H1 (cell line): Measurements from ENCODE around the gene UBE2D4. TPM values are rescaled to one million over a fixed set of nuclear protein-coding genes. Genes with fewer than 3 reads are reported as not detected.

Experiments
- ASH2L ChIP-seq: fragments of 200-600, 300-600 bp; sonication (generic); IDR thresholded peaks from one replicate; pipeline ENCODE4 v1.7.1; 2017; ENCODE audit warnings: low read length
- BCL11A ChIP-seq, 2 experiments: IDR thresholded peaks; one replicate each; pipeline ENCODE4 v1.6.1; 2011; ENCODE audit warnings: low read depth in 2 of 2, low read length in 2 of 2, mild to moderate bottlenecking in 2 of 2
- CEBPB ChIP-seq: IDR thresholded peaks from 2 replicates; pipeline ENCODE4 v1.6.1; 2012; ENCODE audit warnings: low read depth, low read length
- CREB1 ChIP-seq: IDR thresholded peaks from 2 replicates; pipeline ENCODE4 v1.6.1; 2012; ENCODE audit warnings: inconsistent platforms
- EGR1 ChIP-seq: IDR thresholded peaks from 2 replicates; pipeline ENCODE4 v1.6.1; 2011; ENCODE audit warnings: low read depth, low read length, borderline replicate concordance
- EZH2 ChIP-seq: fragments of 200-600 bp; sonication (generic); IDR thresholded peaks from 2 replicates; pipeline ENCODE4 v1.7.1; 2012; ENCODE audit warnings: low read depth, mild to moderate bottlenecking, moderate library complexity, low read length, inconsistent platforms; ENCODE audit not compliant: severe bottlenecking
- GTF2F1 ChIP-seq: IDR thresholded peaks from 2 replicates; pipeline ENCODE4 v1.6.1; 2012; ENCODE audit warnings: low read depth, low read length, improper control_type of control experiment, borderline replicate concordance
- JUN ChIP-seq: IDR thresholded peaks from 2 replicates; pipeline ENCODE4 v1.6.1; 2011; ENCODE audit warnings: low read depth, mild to moderate bottlenecking, improper control_type of control experiment, low read length
- KDM1A ChIP-seq: fragments of 200-600, 300-600 bp; sonication (generic); IDR thresholded peaks from 2 replicates; pipeline ENCODE4 v1.7.1; 2016; ENCODE audit warnings: mild to moderate bottlenecking, low read length, borderline replicate concordance
- KDM4A ChIP-seq: IDR thresholded peaks from one replicate; pipeline ENCODE4 v1.7.1; 2012; ENCODE audit warnings: low read depth, mild to moderate bottlenecking, moderate library complexity, low read length, inconsistent platforms; ENCODE audit not compliant: severe bottlenecking
- NRF1 ChIP-seq: IDR thresholded peaks from 2 replicates; pipeline ENCODE4 v1.6.1; 2011; ENCODE audit warnings: mild to moderate bottlenecking, low read depth, low read length, improper control_type of control experiment
- POLR2A ChIP-seq, 2 experiments: IDR thresholded peaks; 1 replicate in 1 of 2; 2 replicates in 1 of 2; pipeline ENCODE4 v1.6.1; 2011; ENCODE audit warnings: low read depth in 2 of 2, low read length in 2 of 2, mild to moderate bottlenecking in 2 of 2; ENCODE audit errors: control extremely low read depth in 1 of 2
- RNF2 ChIP-seq: fragments of 200-900, 300-1000 bp; sonication (generic); IDR thresholded peaks from 2 replicates; pipeline ENCODE4 v1.7.1; 2016; ENCODE audit warnings: borderline replicate concordance, low read depth, mild to moderate bottlenecking, antibody characterized with exemption, low read length; ENCODE audit not compliant: poor library complexity, severe bottlenecking; ENCODE audit errors: missing control alignments
- SAP30 ChIP-seq: fragments of 300-600 bp; sonication (generic); IDR thresholded peaks from 2 replicates; pipeline ENCODE4 v1.7.1; 2012; ENCODE audit warnings: low read length, moderate library complexity, mild to moderate bottlenecking, inconsistent platforms; ENCODE audit not compliant: insufficient read depth, insufficient replicate concordance
- SIX5 ChIP-seq: IDR thresholded peaks from 2 replicates; pipeline ENCODE4 v1.6.1; 2011; ENCODE audit warnings: mild to moderate bottlenecking, low read depth, low read length
- SP2 ChIP-seq: IDR thresholded peaks from 2 replicates; pipeline ENCODE4 v1.6.1; 2012; ENCODE audit warnings: mild to moderate bottlenecking, low read length, inconsistent platforms
- SP4 ChIP-seq: IDR thresholded peaks from 2 replicates; pipeline ENCODE4 v1.6.1; 2012; ENCODE audit warnings: low read length, inconsistent platforms
- TBP ChIP-seq: IDR thresholded peaks from 2 replicates; pipeline ENCODE4 v1.6.1; 2011; ENCODE audit warnings: low read depth, low read length, improper control_type of control experiment
- TEAD4 ChIP-seq: IDR thresholded peaks from 2 replicates; pipeline ENCODE4 v1.6.1; 2012; ENCODE audit warnings: low read depth, low read length, inconsistent platforms, mixed read lengths
- polyA plus RNA-seq, 7 experiments: library from polyadenylated mRNA; depleted of rRNA in 3 of 7; stranded (reverse) in 5 of 7; unstranded in 2 of 7; fragments of >200 nt in 5 of 7; fragments of 200-250 nt in 2 of 7; gene quantifications; 1 replicate in 5 of 7; 2 replicates in 1 of 7; 4 replicates in 1 of 7; pipeline versions ENCODE4 v1.2.1 to v1.2.3, GENCODE V29; 2011 to 2013; ENCODE audit warnings: missing spikeins in 2 of 7, mixed read lengths in 2 of 7
- total RNA-seq: library from RNA; stranded (reverse); fragmentation: NEBNext Ultra II Directional; extraction: Animal tissue kit (Norgen Biotek cat#: 25700); gene quantifications from 2 replicates; pipeline ENCODE4 v1.2.1, GENCODE V29; 2021
- TF ChIP-seq, protein P1 (sequence below): IDR thresholded peaks from 2 replicates; pipeline ENCODE4 v1.6.1; 2012; ENCODE audit warnings: inconsistent platforms
- TF ChIP-seq, protein P2 (sequence below): IDR thresholded peaks from 2 replicates; pipeline ENCODE4 v1.6.1; 2011; ENCODE audit warnings: low read length, improper control_type of control experiment

The UBE2D4 gene
- total and polyA plus RNA-seq, 2 of the 8 experiments (the other 6 are each of a cell fraction or from before 2014, with no cell fraction given) = 3.4 to 9.4 TPM

GRCh38 chr7:43905956-43906330 lies 20.3 kb upstream of the UBE2D4 start (continued):
- no peak for TF ChIP-seq RNF2
- no peak for TF ChIP-seq SAP30
- no peak for TF ChIP-seq POLR2A (IDR thresholded peaks at IDR 0.05; ENCODE audit: control extremely low read depth in 1 of 2, low read depth in 2 of 2, low read length in 2 of 2)
- TF ChIP-seq SP2 = no peak
- no peak for TF ChIP-seq TBP
- TF ChIP-seq EGR1 = 0 out of 2 replicates have a peak, but pooled peaks have one; percentile 14
- TF ChIP-seq CEBPB = no peak
- TF ChIP-seq, protein P1, sequence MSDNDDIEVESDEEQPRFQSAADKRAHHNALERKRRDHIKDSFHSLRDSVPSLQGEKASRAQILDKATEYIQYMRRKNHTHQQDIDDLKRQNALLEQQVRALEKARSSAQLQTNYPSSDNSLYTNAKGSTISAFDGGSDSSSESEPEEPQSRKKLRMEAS = no peak
- TF ChIP-seq GTF2F1 = no peak
- TF ChIP-seq JUN = no peak
- TF ChIP-seq KDM1A = no peak
- TF ChIP-seq, protein P2, sequence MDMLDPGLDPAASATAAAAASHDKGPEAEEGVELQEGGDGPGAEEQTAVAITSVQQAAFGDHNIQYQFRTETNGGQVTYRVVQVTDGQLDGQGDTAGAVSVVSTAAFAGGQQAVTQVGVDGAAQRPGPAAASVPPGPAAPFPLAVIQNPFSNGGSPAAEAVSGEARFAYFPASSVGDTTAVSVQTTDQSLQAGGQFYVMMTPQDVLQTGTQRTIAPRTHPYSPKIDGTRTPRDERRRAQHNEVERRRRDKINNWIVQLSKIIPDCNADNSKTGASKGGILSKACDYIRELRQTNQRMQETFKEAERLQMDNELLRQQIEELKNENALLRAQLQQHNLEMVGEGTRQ = no peak
- no peak for TF ChIP-seq SP4
- no peak for TF ChIP-seq NRF1
- TF ChIP-seq KDM4A = peak; percentile 43
- TF ChIP-seq EZH2 = no peak
- no peak for TF ChIP-seq SIX5
- TF ChIP-seq TEAD4 = no peak
- TF ChIP-seq ASH2L = no peak
- TF ChIP-seq BCL11A (IDR thresholded peaks at IDR 0.05; ENCODE audit: low read depth in 2 of 2, low read length in 2 of 2) = no peak
- TF ChIP-seq CREB1 = peak; percentile 74
